Fibroblast of lung (primary cell): ENCODE results near the gene ZBED5.

Experiments
- CTCF ChIP-seq, 2 donors: IDR thresholded peaks in 1 of 2; conservative IDR thresholded peaks in 1 of 2; 1 replicate in 1 of 2; 2 replicates in 1 of 2; pipeline ENCODE4 v1.5.1; 2011 to 2012; ENCODE audit warnings: low read length in 2 of 2, control low read depth in 1 of 2, inconsistent platforms in 1 of 2, low read depth in 1 of 2, mild to moderate bottlenecking in 1 of 2
- EZH2 ChIP-seq: IDR thresholded peaks from 2 replicates; pipeline ENCODE4 v1.5.1; 2012; ENCODE audit warnings: low read length, control low read depth, mild to moderate bottlenecking; ENCODE audit errors: missing control alignments

GRCh38 chr11:10818594-10818993 lies 39.3 kb downstream of the ZBED5 start:
- TF ChIP-seq CTCF (conservative IDR thresholded peaks at IDR 0.05 in 1 of 2, IDR thresholded peaks at IDR 0.05 in 1 of 2; ENCODE audit: low read depth in 1 of 2, low read length in 2 of 2) (no peak), EZH2 (no peak)
